ENCODE results near the gene TMEM19.

GRCh38 chr12:71718611-71719010, 32.7 kb downstream of the TMEM19 start:
- TF ChIP-seq EZH2 (IDR thresholded peaks at IDR 0.05) (no peak), POLR2AphosphoS5 (IDR thresholded peaks at IDR 0.05; ENCODE audit: borderline replicate concordance, low read depth, low read length) (no peak)

Data from SK-N-MC (cell line).